ENCODE results near the gene MAN1A2. TPM values are rescaled to one million over a fixed set of nuclear protein-coding genes. Genes with fewer than 3 reads are reported as not detected.
"Not testable (repeated sequence)": the region's sequence is repeated elsewhere in the genome, so short reads cannot be mapped to it uniquely, and the experiment has no call there.

The MAN1A2 gene
- total and polyA plus RNA-seq, 8 donors = 3.5 to 83.2 (median 17.0) TPM

- H3K4me1 ChIP-seq = peaks cover 0 to 12% (median under 1%) of the 10 kb centered on the region in 4 donors
- intact Hi-C loops (cut with DNase I; ENCODE audit: low total_unique reads) = no loop called here
- no peak overlapping the region for H3K4me3 ChIP-seq
- no peaks in the 10 kb centered on the region for H3K27me3 ChIP-seq
- peaks cover 0 to 5% (median 0%) of the 10 kb centered on the region in 4 donors for H3K9me3 ChIP-seq
- no peak for TF ChIP-seq EP300 (IDR thresholded peaks at IDR 0.05)
- TF ChIP-seq POLR2A (IDR thresholded peaks at IDR 0.05) = no peak
- TF ChIP-seq POLR2AphosphoS5 (IDR thresholded peaks at IDR 0.05) = no peak
- TF ChIP-seq CTCF (IDR thresholded peaks at IDR 0.05) = no peak
- H3K36me3 ChIP-seq = no peaks in the 10 kb centered on the region
- no peak overlapping the region for H3K27ac ChIP-seq
- DNase-seq = no peak
Observed at GRCh38 chr1:117556976-117557375, 189.7 kb downstream of the MAN1A2 start.

- intact Hi-C loops (cut with DNase I; ENCODE audit: low total_unique reads) = not testable (repeated sequence)
Observed at GRCh38 chr1:117558451-117558850, 191.2 kb downstream of the MAN1A2 start.

GRCh38 chr1:117559139-117559538 lies 191.9 kb downstream of the MAN1A2 start:
- no peak for TF ChIP-seq POLR2AphosphoS5 (IDR thresholded peaks at IDR 0.05)
- no peak for DNase-seq
- 88 to 96% (median 92%) methylated on average over 3 of the region's 3 CpGs for WGBS, 5 donors
- intact Hi-C loops (cut with DNase I; ENCODE audit: low total_unique reads) = no loop called here
- Histone ChIP-seq H3K27ac (no peak overlapping the region), H3K4me3 (no peak overlapping the region), H3K36me3 (no peaks in the 10 kb centered on the region), H3K4me1 (peaks cover 10 to 32% (median 18%) of the 10 kb centered on the region in 4 donors), H3K9me3 (peaks cover 0 to 5% (median 0%) of the 10 kb centered on the region in 4 donors), H3K27me3 (no peaks in the 10 kb centered on the region)

More at GRCh38 chr1:117558451-117558850, 191.2 kb downstream of the MAN1A2 start:
- not testable (repeated sequence) for H3K36me3 ChIP-seq, H3K27me3 ChIP-seq, H3K4me3 ChIP-seq, H3K27ac ChIP-seq, DNase-seq, H3K9me3 ChIP-seq
- peaks cover 6 to 26% (median 13%) of the 10 kb centered on the region in 4 donors for H3K4me1 ChIP-seq

GRCh38 chr1:117559985-117560384 lies 192.7 kb downstream of the MAN1A2 start:
- intact Hi-C loops (cut with DNase I; ENCODE audit: low total_unique reads) = no loop called here
- WGBS, 5 donors = 65 to 84% (median 75%) methylated on average over 3 of the region's 3 CpGs
- H3K36me3 ChIP-seq = no peaks in the 10 kb centered on the region
- TF ChIP-seq POLR2AphosphoS5 (IDR thresholded peaks at IDR 0.05) = no peak
- TF ChIP-seq POLR2A (IDR thresholded peaks at IDR 0.05) = no peak
- TF ChIP-seq CTCF (IDR thresholded peaks at IDR 0.05) = no peak
- TF ChIP-seq EP300 (IDR thresholded peaks at IDR 0.05) = no peak
- no peaks in the 10 kb centered on the region for H3K27me3 ChIP-seq
- no peak for DNase-seq
- no peak overlapping the region for H3K4me3 ChIP-seq
- peaks cover 17 to 40% (median 25%) of the 10 kb centered on the region in 4 donors for H3K4me1 ChIP-seq
- H3K9me3 ChIP-seq = peaks cover 0 to 5% (median 0%) of the 10 kb centered on the region in 4 donors
- no peak overlapping the region for H3K27ac ChIP-seq

GRCh38 chr1:117561071-117561470 lies 193.8 kb downstream of the MAN1A2 start:
- no peak overlapping the region for H3K4me3 ChIP-seq
- no peak for DNase-seq
- peaks cover 0 to 5% (median 0%) of the 10 kb centered on the region in 4 donors for H3K9me3 ChIP-seq
- no peaks in the 10 kb centered on the region for H3K36me3 ChIP-seq
- peak overlapping the region in 2 of 5 donors; percentile 10 to 60 for H3K27ac ChIP-seq
- WGBS, 5 donors = 75 to 100% (median 100%) methylated on average over 1 to 2 of the region's 2 CpGs
- H3K4me1 ChIP-seq = peaks cover 21 to 49% (median 32%) of the 10 kb centered on the region in 4 donors
- H3K27me3 ChIP-seq = no peaks in the 10 kb centered on the region
- intact Hi-C loops (cut with DNase I; ENCODE audit: low total_unique reads) = no loop called here
- TF ChIP-seq POLR2AphosphoS5 (IDR thresholded peaks at IDR 0.05) = no peak
- TF ChIP-seq POLR2A (IDR thresholded peaks at IDR 0.05) = no peak
- TF ChIP-seq EP300 (IDR thresholded peaks at IDR 0.05) = no peak
- no peak for TF ChIP-seq CTCF (IDR thresholded peaks at IDR 0.05)
